Kidney epithelial cell (primary cell): ENCODE results near the gene CPNE2. TPM values are rescaled to one million over a fixed set of nuclear protein-coding genes. Genes with fewer than 3 reads are reported as not detected.

Experiments
- DNase-seq: peaks from one replicate; pipeline ENCODE4 v3.0.0-alpha.2; 2010; ENCODE audit warnings: low read depth
- H3K27me3 ChIP-seq: 2 replicates; pipeline ENCODE4 v1.6.0; 2011; ENCODE audit warnings: low read length; ENCODE audit not compliant: control insufficient read depth, insufficient read depth
- H3K36me3 ChIP-seq: 2 replicates; pipeline ENCODE4 v1.5.1; 2011; ENCODE audit warnings: low read length; ENCODE audit not compliant: control insufficient read depth, insufficient read depth
- H3K4me3 ChIP-seq: 2 replicates; pipeline ENCODE4 v1.5.1; 2011; ENCODE audit warnings: low read depth, mild to moderate bottlenecking, control low read depth, low read length
- total RNA-seq: library from RNA; depleted of rRNA; stranded (reverse); fragments of >200 nt; gene quantifications from 2 replicates; pipeline ENCODE4 v1.2.3, GENCODE V29; 2015
- TF ChIP-seq, protein P1 (sequence below): IDR thresholded peaks from 2 replicates; pipeline ENCODE4 v1.5.1; 2011; ENCODE audit warnings: mild to moderate bottlenecking, moderate library complexity, low read length, control low read depth, inconsistent platforms; ENCODE audit not compliant: insufficient read depth, poor library complexity, severe bottlenecking

The CPNE2 gene
- total RNA-seq, 1 donor from 2014 or later: 24.3 TPM

- TF ChIP-seq, protein P1, sequence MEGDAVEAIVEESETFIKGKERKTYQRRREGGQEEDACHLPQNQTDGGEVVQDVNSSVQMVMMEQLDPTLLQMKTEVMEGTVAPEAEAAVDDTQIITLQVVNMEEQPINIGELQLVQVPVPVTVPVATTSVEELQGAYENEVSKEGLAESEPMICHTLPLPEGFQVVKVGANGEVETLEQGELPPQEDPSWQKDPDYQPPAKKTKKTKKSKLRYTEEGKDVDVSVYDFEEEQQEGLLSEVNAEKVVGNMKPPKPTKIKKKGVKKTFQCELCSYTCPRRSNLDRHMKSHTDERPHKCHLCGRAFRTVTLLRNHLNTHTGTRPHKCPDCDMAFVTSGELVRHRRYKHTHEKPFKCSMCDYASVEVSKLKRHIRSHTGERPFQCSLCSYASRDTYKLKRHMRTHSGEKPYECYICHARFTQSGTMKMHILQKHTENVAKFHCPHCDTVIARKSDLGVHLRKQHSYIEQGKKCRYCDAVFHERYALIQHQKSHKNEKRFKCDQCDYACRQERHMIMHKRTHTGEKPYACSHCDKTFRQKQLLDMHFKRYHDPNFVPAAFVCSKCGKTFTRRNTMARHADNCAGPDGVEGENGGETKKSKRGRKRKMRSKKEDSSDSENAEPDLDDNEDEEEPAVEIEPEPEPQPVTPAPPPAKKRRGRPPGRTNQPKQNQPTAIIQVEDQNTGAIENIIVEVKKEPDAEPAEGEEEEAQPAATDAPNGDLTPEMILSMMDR: no peak
- DNase-seq: no peak
- H3K4me3 ChIP-seq: no peak overlapping the region
Observed at GRCh38 chr16:57126411-57126810, 34.0 kb downstream of the CPNE2 start.

GRCh38 chr16:57127037-57127763, 34.8 kb downstream of the CPNE2 start:
- DNase-seq: no peak
- Histone ChIP-seq H3K27me3 (no peaks in the 10 kb centered on the region), H3K4me3 (no peak overlapping the region), H3K36me3 (no peaks in the 10 kb centered on the region)
- TF ChIP-seq, protein P1: no peak

More at GRCh38 chr16:57126411-57126810, 34.0 kb downstream of the CPNE2 start:
- Histone ChIP-seq H3K27me3 (no peaks in the 10 kb centered on the region), H3K36me3 (no peaks in the 10 kb centered on the region)

GRCh38 chr16:57127836-57128235, 35.5 kb downstream of the CPNE2 start:
- Histone ChIP-seq H3K27me3 (no peaks in the 10 kb centered on the region), H3K36me3 (no peaks in the 10 kb centered on the region), H3K4me3 (no peak overlapping the region)
- TF ChIP-seq, protein P1: no peak
- DNase-seq: no peak

GRCh38 chr16:57128771-57129389, 36.5 kb downstream of the CPNE2 start:
- H3K4me3 ChIP-seq: no peak overlapping the region
- H3K36me3 ChIP-seq: no peaks in the 10 kb centered on the region
- no peak for DNase-seq
- TF ChIP-seq, protein P1: no peak
- H3K27me3 ChIP-seq: no peaks in the 10 kb centered on the region

GRCh38 chr16:57130950-57131321, 38.6 kb downstream of the CPNE2 start:
- no peaks in the 10 kb centered on the region for H3K36me3 ChIP-seq
- TF ChIP-seq, protein P1: no peak
- no peaks in the 10 kb centered on the region for H3K27me3 ChIP-seq
- H3K4me3 ChIP-seq: no peak overlapping the region
- no peak for DNase-seq
